Measurements from ENCODE around the gene PDE4D.
"Not testable (repeated sequence)": the region's sequence is repeated elsewhere in the genome, so short reads cannot be mapped to it uniquely, and the experiment has no call there.

PDE4D gene

GRCh38 chr5:59582746-59583145 lies 310.8 kb downstream of the PDE4D start:
- DNase-seq (ENCODE audit: low spot score), result no peak

- no peak for DNase-seq (ENCODE audit: low spot score)
These were observed 313.7 kb downstream of the PDE4D start for GRCh38 chr5:59579824-59580167.

DNA sequence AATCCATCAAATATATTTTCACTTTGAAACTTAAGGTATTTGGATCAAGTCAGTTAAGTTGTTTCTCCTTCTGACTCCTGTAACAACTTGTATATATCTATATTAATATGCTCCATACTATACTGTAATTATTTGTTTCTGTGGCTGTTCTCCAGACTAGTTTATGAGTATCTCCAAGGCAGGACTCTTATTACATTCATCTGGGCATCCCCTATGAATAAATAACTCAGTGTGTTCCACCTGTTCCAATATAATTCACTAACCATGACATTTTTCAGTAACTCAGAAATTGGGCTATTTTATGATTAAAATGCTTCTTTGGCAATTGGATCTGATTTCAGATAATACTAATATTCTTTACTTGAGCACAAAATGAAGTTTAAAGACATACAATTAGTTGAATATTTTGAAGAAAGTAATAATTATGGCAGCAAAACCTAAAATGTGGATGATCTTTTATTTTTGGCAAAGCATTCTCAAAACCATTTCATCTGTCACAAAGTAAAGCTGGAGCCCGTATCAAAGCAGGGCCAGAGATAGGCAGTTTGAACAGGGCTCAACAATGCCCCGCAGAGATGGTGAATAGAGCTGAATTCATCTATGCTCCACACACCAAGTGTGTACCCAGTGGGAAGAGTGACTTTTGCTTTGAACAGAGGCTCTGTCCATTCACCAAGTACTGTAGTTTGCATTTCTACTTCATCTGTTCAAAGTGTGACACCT lies 314.3 kb downstream of the PDE4D start:
- DNase-seq (ENCODE audit: low spot score), result no peak

- no peak for DNase-seq (ENCODE audit: low spot score)
These were observed 316.0 kb downstream of the PDE4D start for GRCh38 chr5:59577485-59577884.

- no peak for DNase-seq (ENCODE audit: low spot score)
These were observed 317.7 kb downstream of the PDE4D start for GRCh38 chr5:59575648-59576445.

DNA sequence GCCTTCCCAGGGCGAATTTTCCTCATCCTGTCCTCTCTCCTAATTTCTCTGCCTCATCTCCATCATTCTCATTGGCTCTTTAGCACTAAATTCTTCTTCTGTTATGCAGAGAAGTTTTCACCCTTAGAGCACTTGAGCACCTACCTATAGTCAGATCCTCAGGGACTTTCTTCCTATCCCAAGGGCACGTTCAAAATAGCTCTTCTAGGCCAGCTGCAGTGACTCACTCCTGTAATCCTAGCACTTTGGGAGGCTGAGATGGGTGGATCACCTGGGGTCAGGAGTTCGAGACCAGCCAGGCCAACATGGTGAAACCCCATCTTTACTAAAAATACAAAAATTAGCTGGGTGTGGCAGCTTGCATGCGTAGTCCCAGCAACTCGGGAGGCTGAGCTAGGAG lies 320.0 kb downstream of the PDE4D start:
- not testable (repeated sequence) for DNase-seq (ENCODE audit: low spot score)

GRCh38 chr5:59571067-59571466 lies 322.5 kb downstream of the PDE4D start:
- no peak for DNase-seq (ENCODE audit: low spot score)

DNA sequence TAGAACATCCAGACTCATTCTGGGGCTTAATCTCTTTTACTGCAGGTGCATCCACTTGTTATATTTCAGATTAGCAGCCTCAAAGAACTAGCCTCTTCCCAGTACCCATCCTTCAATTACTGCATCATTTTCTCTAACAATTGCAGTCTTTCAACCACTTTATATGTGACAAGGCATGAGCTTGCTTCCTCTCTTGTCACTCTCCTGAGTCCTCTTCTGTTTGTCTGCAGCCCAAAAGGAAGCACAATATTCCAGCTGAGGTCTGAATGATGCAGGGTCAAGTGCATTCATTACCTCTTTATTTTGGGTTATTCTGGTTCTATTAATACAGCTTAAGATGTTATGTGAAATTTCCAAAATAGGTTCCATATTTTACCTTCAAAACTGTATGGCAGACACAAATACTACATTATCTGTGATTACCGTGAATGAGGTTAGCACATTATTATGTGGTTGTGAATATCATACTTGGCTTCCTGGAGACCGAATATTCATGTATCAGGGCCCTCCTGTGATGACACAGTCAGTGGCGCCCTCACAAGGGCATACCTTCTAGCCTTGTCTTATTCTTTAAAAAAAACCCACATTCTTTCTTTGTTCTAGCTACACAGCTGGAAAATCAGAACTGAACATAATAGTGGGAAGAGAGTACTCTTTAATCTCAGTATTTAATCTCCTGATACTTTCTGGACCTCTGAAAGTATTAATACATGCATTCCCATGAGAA lies 323.8 kb downstream of the PDE4D start:
- no peak for DNase-seq (ENCODE audit: low spot score)

DNA sequence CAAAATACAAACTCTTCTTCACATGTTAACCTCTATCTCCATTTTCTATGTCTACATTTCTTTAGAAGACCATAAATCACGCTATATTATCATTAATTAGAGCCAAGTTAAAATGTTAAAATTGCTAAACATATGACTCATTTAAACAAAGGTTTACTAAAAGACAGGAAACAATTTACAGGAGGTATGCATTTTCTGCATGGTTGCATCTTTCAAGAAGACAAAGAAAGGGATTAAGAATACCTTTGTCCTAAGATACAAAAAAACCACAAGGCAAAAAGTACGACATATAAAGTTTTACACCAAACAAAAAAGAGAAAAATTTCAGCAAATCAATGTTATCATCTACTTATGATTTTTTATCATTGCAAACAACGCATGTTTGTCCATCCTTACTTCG lies 324.4 kb downstream of the PDE4D start:
- no peak for DNase-seq (ENCODE audit: low spot score)

GRCh38 chr5:59568161-59568560 lies 325.4 kb downstream of the PDE4D start:
- DNase-seq (ENCODE audit: low spot score), result no peak

- DNase-seq (ENCODE audit: low spot score), result no peak
These were observed 328.0 kb downstream of the PDE4D start for GRCh38 chr5:59565551-59565950.

GRCh38 chr5:59564895-59565294 lies 328.6 kb downstream of the PDE4D start:
- no peak for DNase-seq (ENCODE audit: low spot score)

DNA sequence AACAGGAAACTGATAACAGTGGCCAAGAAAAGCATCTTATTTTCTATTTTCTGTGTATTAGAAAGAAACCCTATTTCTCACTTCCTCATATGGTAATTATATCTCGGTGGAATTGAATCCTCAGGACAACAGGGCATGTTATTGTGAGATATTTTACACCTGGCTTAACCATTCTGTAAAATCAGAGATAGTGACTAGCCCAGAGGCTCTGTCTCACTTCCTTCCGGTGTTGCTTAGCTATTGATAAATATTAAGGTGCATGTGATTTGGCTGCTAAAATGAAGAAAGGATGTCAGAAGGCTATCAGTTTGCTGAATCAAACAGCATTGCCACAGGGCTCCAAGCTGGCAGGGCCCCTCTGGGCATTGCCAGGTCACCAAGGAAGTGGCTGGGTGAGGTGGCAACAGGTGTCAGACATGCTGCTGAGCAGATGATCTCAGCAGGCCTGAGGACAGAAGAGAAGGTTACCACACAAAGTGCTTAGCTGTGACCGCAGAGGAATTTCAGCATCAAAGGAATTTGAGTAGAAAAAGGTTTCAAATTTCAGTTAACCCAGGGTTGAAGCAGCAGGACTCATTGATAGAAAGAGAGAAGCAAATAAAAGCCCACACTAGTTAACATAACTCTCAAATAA lies 330.7 kb downstream of the PDE4D start:
- peak; percentile 4 for DNase-seq (ENCODE audit: low spot score)

- no peak for DNase-seq (ENCODE audit: low spot score)
These were observed 333.0 kb downstream of the PDE4D start for GRCh38 chr5:59560553-59560952.

GRCh38 chr5:59559847-59560246 lies 333.7 kb downstream of the PDE4D start:
- no peak for DNase-seq (ENCODE audit: low spot score)

DNA sequence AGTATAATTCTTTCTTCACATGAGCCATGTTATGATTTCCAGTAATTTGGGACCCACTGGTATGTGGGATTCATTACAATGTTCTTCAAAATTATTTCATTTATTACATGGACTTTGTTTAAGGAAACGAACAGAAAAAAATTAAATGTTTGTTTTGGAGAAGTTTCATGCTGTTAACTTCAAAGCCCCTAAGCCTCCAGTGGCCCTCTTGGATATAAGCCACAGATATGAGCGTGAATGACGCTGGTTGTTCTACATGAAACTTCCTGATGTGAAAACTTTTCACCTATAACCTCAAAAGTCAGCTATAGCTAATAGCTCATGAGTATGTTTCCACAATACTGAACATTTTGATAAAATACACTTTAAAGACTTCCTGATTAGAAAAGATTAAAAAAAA lies 334.2 kb downstream of the PDE4D start:
- DNase-seq (ENCODE audit: low spot score), result no peak

DNA sequence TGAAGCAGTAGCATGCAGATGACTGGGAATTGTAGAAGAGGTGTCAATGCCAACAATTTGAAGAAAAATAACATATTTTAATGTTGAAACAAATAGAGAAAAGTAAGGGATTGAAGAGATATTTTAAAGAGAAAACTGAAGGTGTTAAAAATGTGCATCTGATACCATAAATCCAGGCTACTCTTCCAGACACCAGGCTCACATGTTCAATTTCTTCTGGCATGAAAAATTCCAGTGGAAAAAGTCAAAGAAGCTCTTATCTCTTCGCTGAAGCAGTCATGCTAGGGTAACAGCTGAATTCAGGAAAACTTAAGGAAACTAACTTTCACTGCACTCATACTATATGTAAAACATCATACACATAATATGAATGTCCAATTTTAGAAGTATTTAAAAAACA lies 335.0 kb downstream of the PDE4D start:
- DNase-seq (ENCODE audit: low spot score), result no peak

DNA sequence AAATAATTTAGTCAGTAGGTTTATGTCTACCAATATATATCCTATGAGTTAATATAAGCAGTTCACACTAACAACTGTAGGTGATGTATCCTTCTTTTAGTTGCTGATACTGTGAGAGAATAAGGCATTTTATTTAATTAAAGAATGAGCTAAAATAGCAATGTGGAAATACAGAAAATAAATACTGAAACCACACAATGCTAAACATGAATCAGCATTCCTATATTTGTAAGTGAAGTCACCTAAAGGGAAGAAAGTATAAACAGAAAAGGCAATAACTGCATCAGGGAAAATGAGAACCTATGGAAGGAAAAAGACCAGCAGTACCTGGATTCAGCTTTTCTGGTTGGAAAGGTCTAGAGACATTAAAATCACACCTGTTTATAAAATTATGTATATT lies 336.0 kb downstream of the PDE4D start:
- DNase-seq (ENCODE audit: low spot score), result no peak

DNA sequence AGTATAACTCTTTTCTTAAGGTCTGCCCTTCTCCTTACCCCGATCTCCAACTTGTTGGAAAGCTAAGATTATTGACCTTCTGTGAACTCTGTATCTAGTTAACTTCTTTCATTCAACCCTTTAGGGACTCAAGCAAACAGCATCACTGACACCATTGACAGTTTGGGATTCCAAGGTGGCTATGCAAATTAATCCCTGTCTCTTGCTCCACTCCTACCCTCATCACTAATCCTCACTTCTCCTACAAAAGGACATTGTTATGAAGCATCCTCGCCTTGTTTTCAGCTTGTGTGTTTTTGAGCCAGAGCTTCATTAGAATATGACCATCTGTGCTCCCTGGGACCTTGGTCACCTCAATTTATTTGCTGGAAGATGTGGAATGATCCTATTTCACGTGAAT lies 337.9 kb downstream of the PDE4D start:
- DNase-seq (ENCODE audit: low spot score), result no peak

GRCh38 chr5:59554501-59554900 lies 339.0 kb downstream of the PDE4D start:
- no peak for DNase-seq (ENCODE audit: low spot score)

- DNase-seq (ENCODE audit: low spot score), result no peak
These were observed 339.5 kb downstream of the PDE4D start for GRCh38 chr5:59553992-59554391.

GRCh38 chr5:59548807-59549357 lies 344.6 kb downstream of the PDE4D start:
- no peak for DNase-seq (ENCODE audit: low spot score)

All from CD4-positive, alpha-beta T cell treated with Interleukin-2 at 100 ng/mL for 4 hours (primary cell).